Midbrain (tissue), 1 donor: ENCODE data around the gene RAB11FIP4.
A peak's percentile ranks its signal among the peaks of the same experiment; 100 is the strongest.

Source experiments
- DNase-seq: peaks from one replicate; lab custom pipeline; 2025; lab: John Stamatoyannopoulos, UW

Gene RAB11FIP4

GRCh38 chr17:31387438-31387837 is 4.0 kb upstream of the RAB11FIP4 start:
- no peak for DNase-seq

DNA sequence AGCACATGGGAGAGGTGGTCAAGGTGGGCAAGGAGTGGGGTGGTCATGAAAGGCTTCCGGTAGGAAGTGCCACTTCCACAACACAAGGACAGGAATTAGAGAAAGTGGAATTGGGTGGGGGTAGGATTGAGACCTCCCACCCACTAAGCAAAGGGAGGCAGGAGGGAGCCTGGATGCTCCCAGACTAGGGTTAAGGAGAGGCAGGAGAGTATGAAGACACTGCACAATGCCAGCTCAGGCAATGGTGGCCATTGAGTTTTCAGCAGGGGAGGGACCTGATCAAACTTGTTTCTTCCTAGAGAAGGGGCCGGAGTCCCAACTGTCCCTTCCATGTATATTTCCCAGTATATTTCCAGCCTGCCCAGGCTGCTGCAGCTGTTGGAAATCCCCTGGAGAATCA is 3.1 kb upstream of the RAB11FIP4 start:
- DNase-seq: no peak

- DNase-seq: peak; percentile 55
Measured at GRCh38 chr17:31388770-31389656, 2.5 kb upstream of the RAB11FIP4 start.

DNA sequence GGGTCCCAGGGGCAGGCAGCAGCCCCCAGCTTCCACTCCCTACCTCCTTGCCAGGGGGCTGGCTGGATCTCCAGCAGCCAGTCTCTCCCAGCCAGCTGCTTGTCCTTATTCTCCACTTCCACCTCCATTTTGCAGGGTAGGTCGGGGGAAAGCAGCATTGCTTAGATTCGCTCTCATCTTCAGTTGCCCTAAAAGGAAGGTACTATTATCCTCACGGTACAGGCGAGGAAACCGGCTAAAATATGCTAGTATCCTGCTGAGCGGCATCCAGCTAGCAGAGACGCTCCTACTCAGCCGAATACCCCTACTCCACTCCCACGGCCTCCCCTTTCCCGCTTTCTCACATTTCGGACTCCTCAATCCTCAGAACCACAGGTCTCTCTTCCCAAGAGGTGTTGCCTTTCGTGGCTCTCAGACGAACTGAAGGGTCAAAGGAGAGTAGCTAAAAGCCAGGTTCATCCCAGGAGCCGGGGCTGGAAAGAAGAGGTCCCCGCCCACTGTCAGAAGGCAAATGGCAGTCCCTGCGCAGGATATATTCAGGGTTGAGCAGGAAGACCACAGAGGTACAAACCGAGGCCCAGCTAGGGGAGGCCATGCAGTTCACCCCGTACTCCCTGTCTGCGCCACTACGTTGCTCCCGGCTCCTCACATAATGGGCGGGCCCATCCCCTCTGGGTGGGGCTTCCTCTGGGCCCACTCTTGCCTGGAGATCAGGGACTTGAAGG is 1.7 kb upstream of the RAB11FIP4 start:
- no peak for DNase-seq

DNA sequence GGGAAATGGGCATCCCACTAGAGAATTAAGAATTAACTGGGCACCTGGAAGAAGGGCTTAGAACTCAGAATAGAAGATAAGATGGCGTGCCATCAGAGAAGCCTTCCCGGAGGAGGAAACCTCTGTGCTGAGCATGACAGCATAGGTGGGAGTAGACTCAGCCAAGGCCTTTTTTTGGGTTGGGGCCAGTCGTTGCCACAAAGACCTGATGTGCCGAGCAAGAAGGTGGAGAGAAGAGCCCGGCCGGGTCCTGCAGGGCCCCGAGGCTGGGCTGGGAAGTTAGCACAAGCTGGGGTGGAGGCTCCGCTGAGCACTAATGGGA is 1.1 kb upstream of the RAB11FIP4 start:
- DNase-seq: no peak

- no peak for DNase-seq
Measured at GRCh38 chr17:31390748-31391495, 553 bp upstream of the RAB11FIP4 start.

- peak; percentile 32 for DNase-seq
Measured at GRCh38 chr17:31392002-31392855, 754 bp downstream of the RAB11FIP4 start.

- no peak for DNase-seq
Measured at GRCh38 chr17:31392856-31393748, 1.6 kb downstream of the RAB11FIP4 start.

- no peak for DNase-seq
Measured at GRCh38 chr17:31393749-31394146, 2.3 kb downstream of the RAB11FIP4 start.

DNA sequence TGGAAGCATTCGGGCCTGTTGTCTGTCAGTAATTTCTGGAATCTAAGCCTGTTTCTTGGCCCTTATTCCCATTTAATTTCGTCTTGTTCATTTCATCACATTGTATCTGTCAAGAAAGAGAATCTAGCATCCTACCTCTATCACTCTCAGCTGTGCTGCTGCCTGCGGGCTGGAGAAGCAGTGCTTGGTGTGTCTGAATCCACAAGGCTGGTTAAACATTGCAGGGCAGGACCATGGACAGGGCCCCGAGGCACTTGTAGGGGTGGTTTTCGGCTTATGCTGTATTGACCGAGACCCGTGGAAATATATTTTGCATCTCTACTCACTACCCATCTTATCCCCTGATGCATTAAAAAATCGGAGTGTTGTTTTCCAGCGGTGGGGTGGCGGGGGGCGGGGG is 3.1 kb downstream of the RAB11FIP4 start:
- DNase-seq: peak; percentile 69

DNA sequence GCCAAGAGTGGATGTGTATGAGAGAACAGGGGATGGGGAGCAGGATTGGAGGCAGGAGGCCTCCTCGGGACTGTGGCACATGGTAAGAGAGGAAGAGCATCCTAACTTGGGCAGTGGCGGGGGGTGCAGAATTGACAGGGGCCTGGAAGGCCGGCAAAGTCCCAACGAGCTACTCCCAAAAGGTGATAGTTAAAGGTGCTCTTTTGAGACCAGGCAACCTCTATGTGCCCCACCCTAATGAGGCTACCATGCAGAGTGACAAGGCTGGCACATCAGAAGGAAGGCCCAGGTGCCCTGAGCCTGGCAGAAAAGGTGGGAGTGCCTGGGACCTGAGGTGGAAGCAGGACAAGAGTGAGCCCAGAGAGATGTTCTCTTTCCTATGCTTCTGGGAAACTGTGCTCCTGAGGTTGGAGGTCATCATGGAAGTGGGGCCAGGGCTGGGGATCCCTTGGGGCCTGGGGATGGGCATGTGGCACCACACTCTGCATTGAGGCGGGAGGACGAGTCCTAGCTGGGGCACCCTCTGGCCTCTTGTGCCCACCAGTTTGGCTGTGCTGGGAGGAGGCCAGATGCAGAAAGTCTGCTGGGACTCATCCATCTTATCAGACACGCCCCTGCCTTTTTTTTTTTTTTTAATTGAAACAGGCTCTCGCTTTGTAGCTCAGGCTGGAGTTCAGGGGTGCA is 5.9 kb downstream of the RAB11FIP4 start:
- no peak for DNase-seq

- no peak for DNase-seq
Measured at GRCh38 chr17:31398381-31399311, 7.2 kb downstream of the RAB11FIP4 start.

- DNase-seq: no peak
Measured at GRCh38 chr17:31400481-31400950, 9.0 kb downstream of the RAB11FIP4 start.

DNA sequence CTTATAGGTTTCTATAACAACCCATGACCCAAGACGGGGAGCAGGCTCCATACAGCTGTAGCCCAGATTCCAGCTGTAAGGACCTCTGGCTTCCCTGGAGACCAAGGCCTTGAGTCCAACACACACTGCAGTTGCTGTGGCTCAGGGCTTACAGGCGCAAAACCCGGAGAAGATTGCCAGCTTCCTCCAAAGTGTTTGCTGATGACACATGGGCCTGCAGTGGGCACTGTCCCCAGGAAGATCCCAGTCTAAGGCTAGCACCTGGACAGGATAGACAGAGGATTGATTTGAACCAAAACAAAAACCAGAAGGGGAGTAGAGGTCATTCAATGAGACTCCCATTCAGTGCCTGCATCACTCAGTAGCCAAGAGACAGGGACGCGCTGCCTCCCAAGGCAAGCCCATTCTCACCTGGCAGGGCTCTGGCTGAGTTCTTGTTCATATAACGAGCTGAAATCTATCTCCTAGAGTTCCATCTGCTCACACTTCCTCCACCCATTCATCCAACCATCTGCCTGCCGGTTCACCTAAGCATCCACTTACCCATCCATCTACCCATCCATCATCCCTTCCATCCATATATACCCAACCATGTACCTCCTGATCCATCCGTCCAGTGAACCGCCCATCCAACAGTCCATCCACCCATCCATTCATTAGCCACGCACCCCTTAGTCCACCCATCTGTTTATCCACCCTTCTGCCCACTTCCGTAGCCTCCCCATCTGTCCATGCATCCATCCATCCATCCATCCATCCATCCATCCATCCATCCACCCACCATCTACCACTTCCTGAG is 10.2 kb downstream of the RAB11FIP4 start:
- DNase-seq: no peak

GRCh38 chr17:31404028-31404949 is 12.8 kb downstream of the RAB11FIP4 start:
- DNase-seq: no peak

- DNase-seq: no peak
Measured at GRCh38 chr17:31405890-31406371, 14.5 kb downstream of the RAB11FIP4 start.

DNA sequence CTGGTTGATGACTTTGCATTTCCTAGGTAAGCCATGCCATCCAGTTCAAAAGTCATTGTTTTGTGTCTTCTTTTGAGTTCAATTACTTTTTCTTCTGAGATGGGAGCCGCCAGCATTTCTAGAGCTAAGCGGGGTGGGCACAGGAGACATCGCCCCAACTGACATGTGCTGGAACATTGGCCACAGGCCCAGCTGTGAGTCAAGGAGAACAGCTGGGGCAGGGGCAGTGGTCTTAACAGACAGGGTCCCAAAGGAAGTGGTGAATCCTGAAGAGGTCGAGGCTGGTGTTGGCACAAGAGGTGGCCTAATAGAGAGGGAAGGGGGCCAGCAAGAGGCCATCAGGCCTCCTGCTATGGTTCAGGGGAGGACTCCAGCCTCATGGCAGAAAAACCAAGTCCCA is 17.1 kb downstream of the RAB11FIP4 start:
- no peak for DNase-seq
